GM12872 (cell line): ENCODE results near the gene VOPP1.

Source experiments
- TF ChIP-seq, protein P1 (sequence below): IDR thresholded peaks from 3 replicates; pipeline ENCODE4 v1.5.1; 2011; ENCODE audit warnings: low read depth, mild to moderate bottlenecking, low read length, moderate library complexity; ENCODE audit not compliant: insufficient read depth

VOPP1 gene

GRCh38 chr7:55488804-55489340 is 83.4 kb downstream of the VOPP1 start:
- TF ChIP-seq, protein P1, sequence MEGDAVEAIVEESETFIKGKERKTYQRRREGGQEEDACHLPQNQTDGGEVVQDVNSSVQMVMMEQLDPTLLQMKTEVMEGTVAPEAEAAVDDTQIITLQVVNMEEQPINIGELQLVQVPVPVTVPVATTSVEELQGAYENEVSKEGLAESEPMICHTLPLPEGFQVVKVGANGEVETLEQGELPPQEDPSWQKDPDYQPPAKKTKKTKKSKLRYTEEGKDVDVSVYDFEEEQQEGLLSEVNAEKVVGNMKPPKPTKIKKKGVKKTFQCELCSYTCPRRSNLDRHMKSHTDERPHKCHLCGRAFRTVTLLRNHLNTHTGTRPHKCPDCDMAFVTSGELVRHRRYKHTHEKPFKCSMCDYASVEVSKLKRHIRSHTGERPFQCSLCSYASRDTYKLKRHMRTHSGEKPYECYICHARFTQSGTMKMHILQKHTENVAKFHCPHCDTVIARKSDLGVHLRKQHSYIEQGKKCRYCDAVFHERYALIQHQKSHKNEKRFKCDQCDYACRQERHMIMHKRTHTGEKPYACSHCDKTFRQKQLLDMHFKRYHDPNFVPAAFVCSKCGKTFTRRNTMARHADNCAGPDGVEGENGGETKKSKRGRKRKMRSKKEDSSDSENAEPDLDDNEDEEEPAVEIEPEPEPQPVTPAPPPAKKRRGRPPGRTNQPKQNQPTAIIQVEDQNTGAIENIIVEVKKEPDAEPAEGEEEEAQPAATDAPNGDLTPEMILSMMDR = no peak

DNA sequence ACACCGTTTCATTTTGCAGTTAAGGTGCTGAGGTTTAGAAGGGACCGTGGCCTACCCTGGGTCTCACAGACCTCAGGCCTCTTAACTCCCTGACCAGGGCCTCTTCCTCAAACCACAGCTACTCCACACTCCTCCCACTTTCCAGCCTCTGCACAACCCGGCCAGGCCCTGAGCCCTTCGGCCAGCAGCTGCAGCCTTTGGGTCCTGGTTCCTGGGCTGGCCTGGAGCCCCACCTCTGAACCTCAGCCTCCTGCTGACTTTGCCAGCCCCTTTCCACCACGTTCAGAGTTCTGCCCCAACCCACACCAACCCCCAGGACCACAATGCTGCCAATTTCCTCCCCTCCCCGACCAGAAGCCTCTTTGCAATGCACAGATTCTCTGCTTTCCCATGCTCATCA is 84.1 kb downstream of the VOPP1 start:
- TF ChIP-seq, protein P1 = no peak

- TF ChIP-seq, protein P1 = no peak
Observed at GRCh38 chr7:55486991-55487390, 85.3 kb downstream of the VOPP1 start.

GRCh38 chr7:55486192-55486590 is 86.1 kb downstream of the VOPP1 start:
- TF ChIP-seq, protein P1 = no peak

GRCh38 chr7:55485501-55486191 is 86.7 kb downstream of the VOPP1 start:
- TF ChIP-seq, protein P1 = no peak

DNA sequence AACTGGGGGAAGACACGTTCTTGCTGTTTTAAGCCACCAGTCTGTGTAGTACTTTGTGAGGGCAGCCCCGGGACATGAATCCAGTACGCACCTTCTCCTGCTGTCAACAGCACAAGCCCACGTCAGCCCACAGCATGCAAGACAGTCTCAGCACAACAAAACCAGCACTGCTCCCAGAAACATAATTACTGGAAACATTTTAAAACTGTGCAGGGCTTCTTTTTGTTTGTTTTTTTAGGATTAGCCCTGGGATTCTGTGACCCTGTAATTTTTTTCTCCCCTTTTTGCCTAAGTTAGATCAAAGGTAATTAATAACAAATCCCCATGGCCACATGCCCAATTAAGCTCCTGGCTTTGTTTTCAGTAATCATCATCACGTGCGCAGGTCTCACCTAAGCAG is 87.5 kb downstream of the VOPP1 start:
- TF ChIP-seq, protein P1 = no peak

- TF ChIP-seq, protein P1 = no peak
Observed at GRCh38 chr7:55484241-55484640, 88.1 kb downstream of the VOPP1 start.

DNA sequence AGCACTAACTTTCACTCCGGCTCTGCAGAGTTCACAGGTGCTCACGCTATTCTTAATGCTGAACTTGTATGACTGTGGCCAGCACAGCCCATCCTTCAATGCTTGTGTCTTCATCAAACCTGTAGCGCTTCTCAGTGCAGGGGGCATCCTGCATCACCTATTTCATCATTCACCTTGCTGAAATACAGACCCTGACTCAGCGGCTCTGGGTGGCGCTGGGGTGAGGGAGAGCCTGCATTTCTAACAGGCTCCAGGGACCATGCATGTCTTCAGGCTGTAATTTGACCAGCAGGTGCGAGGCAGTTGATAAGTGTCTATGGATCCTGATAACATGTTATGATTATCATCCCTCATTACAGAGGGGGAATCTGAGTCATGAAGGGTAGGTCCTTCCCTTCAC is 89.3 kb downstream of the VOPP1 start:
- TF ChIP-seq, protein P1 = no peak
